GM12878 (cell line): ENCODE data around the gene COMMD1. TPM values are rescaled to one million over a fixed set of nuclear protein-coding genes. Genes with fewer than 3 reads are reported as not detected.
A peak's percentile ranks its signal among the peaks of the same experiment; 100 is the strongest.

Experiments
- ATAC-seq: fragments of 200-7000 bp; cut with Tn5 transposase; 3 replicates; pipeline ENCODE4 v1.9.1; 2020; ENCODE audit warnings: mild to moderate bottlenecking, moderate library complexity
- BruUV-seq: library from RNA; stranded (reverse); fragments of 400-500 nt; replicated peaks from 2 replicates; lab custom pipeline; 2021; lab: Mats Ljungman, UMichigan
- CTCF ChIA-PET: fragments of 300-600 bp; sonication (Branson Sonifier 250); formaldehyde crosslinking; extraction: SDS; loops from one replicate; lab custom pipeline; 2021; ENCODE audit warnings: inconsistent platforms; lab: Yijun Ruan, JAX
- POLR2A ChIA-PET: fragments of 350-600 bp; formaldehyde crosslinking; extraction: SDS; loops from one replicate; lab custom pipeline; 2021; ENCODE audit warnings: inconsistent platforms; lab: Charles Lee
- RAD21 ChIA-PET: fragments of 300-600 bp; sonication (Branson Sonifier 250); formaldehyde crosslinking; loops from one replicate; lab custom pipeline; 2023; ENCODE audit warnings: antibody characterized with exemption; ENCODE audit not compliant: unreplicated experiment; lab: Charles Lee
- SMC1A ChIA-PET: fragments of 300-600 bp; sonication (Branson Sonifier 250); formaldehyde crosslinking; loops from one replicate; lab custom pipeline; 2023; ENCODE audit not compliant: unreplicated experiment, uncharacterized antibody; lab: Charles Lee
- DNase-seq: peaks from one replicate; pipeline ENCODE4 v3.0.0-alpha.2; 2011; ENCODE audit warnings: low read depth, low spot score
- FAIRE-seq: peaks from 3 replicates; lab custom pipeline; 2011; peaks lifted over from hg19 to GRCh38; lab: Jason Lieb, UNC
- H2AFZ ChIP-seq: 2 replicates; pipeline ENCODE4 v1.6.0; 2011; ENCODE audit warnings: low read depth, low read length, control low read depth; ENCODE audit not compliant: control insufficient read depth
- H3K27ac ChIP-seq: 2 replicates; pipeline ENCODE4 v1.5.1; 2011; ENCODE audit warnings: control low read depth; ENCODE audit not compliant: control insufficient read depth, insufficient read depth
- H3K27me3 ChIP-seq, 2 experiments: replicated peaks in 1 of 2; 2 replicates each; pipeline versions ENCODE4 v1.6.0 to v1.6.1; 2011; ENCODE audit warnings: low read length in 1 of 2; ENCODE audit not compliant: control insufficient read depth in 2 of 2, insufficient read depth in 2 of 2
- H3K36me3 ChIP-seq, 2 experiments: 2 replicates each; pipeline ENCODE4 v1.5.1; 2011; ENCODE audit warnings: low read length in 1 of 2; ENCODE audit not compliant: control insufficient read depth in 2 of 2, insufficient read depth in 2 of 2
- H3K4me1 ChIP-seq: 2 replicates; pipeline ENCODE4 v1.6.1; 2011; ENCODE audit warnings: mild to moderate bottlenecking, low read length, moderate library complexity, mixed read lengths; ENCODE audit not compliant: control insufficient read depth, insufficient read depth
- H3K4me2 ChIP-seq: 2 replicates; pipeline ENCODE4 v1.6.0; 2011; ENCODE audit warnings: control low read depth; ENCODE audit not compliant: control insufficient read depth, insufficient read depth
- H3K4me3 ChIP-seq: fragments of 200-600 bp; sonication (generic); 2 replicates; pipeline ENCODE4 v1.5.1; 2016
- H3K79me2 ChIP-seq: 2 replicates; pipeline ENCODE4 v1.6.0; 2011; ENCODE audit warnings: low read length; ENCODE audit not compliant: control insufficient read depth, insufficient read depth
- H3K9ac ChIP-seq: 2 replicates; pipeline ENCODE4 v1.8.0; 2011; ENCODE audit warnings: low read length, control low read depth, mixed read lengths; ENCODE audit not compliant: control insufficient read depth, insufficient read depth
- H3K9me3 ChIP-seq: replicated peaks from 3 replicates; pipeline ENCODE4 v1.5.1; 2011; ENCODE audit warnings: mild to moderate bottlenecking, low read length; ENCODE audit not compliant: control insufficient read depth, insufficient read depth
- H4K20me1 ChIP-seq: 2 replicates; pipeline ENCODE4 v1.6.0; 2011; ENCODE audit not compliant: control insufficient read depth, insufficient read depth
- CHD1 ChIP-seq: IDR thresholded peaks from 2 replicates; pipeline ENCODE4 v1.6.1; 2012; ENCODE audit warnings: low read depth, low read length, improper control_type of control experiment
- CHD2 ChIP-seq: IDR thresholded peaks from 2 replicates; pipeline ENCODE4 v1.6.1; 2011; ENCODE audit warnings: low read depth, low read length, improper control_type of control experiment, borderline replicate concordance
- ETV6 ChIP-seq, 2 experiments: fragments of 450-650 bp in 1 of 2; IDR thresholded peaks in 1 of 2; conservative IDR thresholded peaks in 1 of 2; 2 replicates each; pipeline ENCODE4 v1.6.1; 2014; ENCODE audit warnings: antibody characterized with exemption in 1 of 2, borderline replicate concordance in 1 of 2, low read depth in 1 of 2, mild to moderate bottlenecking in 1 of 2, moderate library complexity in 1 of 2
- POLR2AphosphoS5 ChIP-seq: IDR thresholded peaks from 2 replicates; pipeline ENCODE4 v1.6.1; 2011; ENCODE audit warnings: mild to moderate bottlenecking, low read length, inconsistent platforms
- RAD21 ChIP-seq: IDR thresholded peaks from 2 replicates; pipeline ENCODE4 v1.6.1; 2011; ENCODE audit warnings: mild to moderate bottlenecking, low read depth, low read length, moderate library complexity; ENCODE audit not compliant: insufficient read depth
- SREBF1 ChIP-seq: IDR thresholded peaks from 2 replicates; pipeline ENCODE4 v1.6.1; 2012; ENCODE audit warnings: mild to moderate bottlenecking, low read length
- TCF7 ChIP-seq: IDR thresholded peaks from 2 replicates; pipeline ENCODE4 v1.6.1; 2014; ENCODE audit warnings: antibody characterized with exemption, borderline replicate concordance
- YY1 ChIP-seq: IDR thresholded peaks from 2 replicates; pipeline ENCODE4 v1.6.1; 2011; ENCODE audit warnings: low read depth, mild to moderate bottlenecking, low read length
- ZSCAN29 ChIP-seq: fragments of 450-650 bp; IDR thresholded peaks from 2 replicates; pipeline ENCODE4 v1.6.1; 2017; ENCODE audit warnings: mild to moderate bottlenecking, moderate library complexity
- WGBS: methylation state at CpG from one replicate; pipeline ENCODE4 v1.1.6; 2016; ENCODE audit warnings: low lambda C conversion rate; ENCODE audit not compliant: insufficient replicate concordance, insufficient coverage; ENCODE audit errors: missing lambda C conversion rate; 5-methylcytosine and 5-hydroxymethylcytosine counted together
- in situ Hi-C: fragments of 300-500 bp; cut with MboI; formaldehyde crosslinking; loops from 9 replicates; pipeline ENCODE4 v1.14.3; 2018; ENCODE audit warnings: mixed read lengths
- intact Hi-C: fragments of 100-400 bp; cut with micrococcal nuclease; formaldehyde crosslinking; loops from one replicate; pipeline ENCODE4 v1.14.2; 2022; ENCODE audit not compliant: unreplicated experiment
- polyA plus RNA-seq, 11 experiments: library from polyadenylated mRNA; depleted of rRNA in 4 of 11; unstranded in 6 of 11; stranded (reverse) in 5 of 11; fragments of >200 nt; fragmentation: Nextera tagmentation in 4 of 11; fragmentation: Illumina TruSeq in 1 of 11; extraction: Ambion mirVana in 4 of 11; extraction: Trizol in 1 of 11; gene quantifications; 1 replicate in 1 of 11; 2 replicates in 10 of 11; pipeline versions ENCODE4 v1.2.1 to v1.2.3, GENCODE V29; 2011 to 2016; ENCODE audit warnings: inconsistent platforms in 2 of 11, missing spikeins in 2 of 11, low read depth in 1 of 11
- total RNA-seq, 4 experiments: library from RNA; depleted of rRNA in 3 of 4; stranded (reverse); fragments of >200 nt in 3 of 4; fragmentation: Illumina TruSeq in 1 of 4; extraction: Trizol in 1 of 4; gene quantifications; 2 replicates each; pipeline versions ENCODE4 v1.2.1 to v1.2.3, GENCODE V29; 2013 to 2021
- TF ChIP-seq, protein P1 (sequence below): fragments of 450-650 bp; IDR thresholded peaks from 2 replicates; pipeline ENCODE4 v1.6.1; 2017; ENCODE audit warnings: low read depth, mild to moderate bottlenecking, moderate library complexity
- TF ChIP-seq, protein P2 (sequence below): fragments of 450-650 bp; conservative IDR thresholded peaks from 2 replicates; pipeline ENCODE4 v1.6.1; 2017; ENCODE audit warnings: mild to moderate bottlenecking, moderate library complexity

COMMD1 gene
- total and polyA plus RNA-seq, 10 of the 15 experiments (the other 5 are each of a cell fraction or from before 2014, with no cell fraction given) = 39.7 to 210 (median 53.7) TPM

DNA sequence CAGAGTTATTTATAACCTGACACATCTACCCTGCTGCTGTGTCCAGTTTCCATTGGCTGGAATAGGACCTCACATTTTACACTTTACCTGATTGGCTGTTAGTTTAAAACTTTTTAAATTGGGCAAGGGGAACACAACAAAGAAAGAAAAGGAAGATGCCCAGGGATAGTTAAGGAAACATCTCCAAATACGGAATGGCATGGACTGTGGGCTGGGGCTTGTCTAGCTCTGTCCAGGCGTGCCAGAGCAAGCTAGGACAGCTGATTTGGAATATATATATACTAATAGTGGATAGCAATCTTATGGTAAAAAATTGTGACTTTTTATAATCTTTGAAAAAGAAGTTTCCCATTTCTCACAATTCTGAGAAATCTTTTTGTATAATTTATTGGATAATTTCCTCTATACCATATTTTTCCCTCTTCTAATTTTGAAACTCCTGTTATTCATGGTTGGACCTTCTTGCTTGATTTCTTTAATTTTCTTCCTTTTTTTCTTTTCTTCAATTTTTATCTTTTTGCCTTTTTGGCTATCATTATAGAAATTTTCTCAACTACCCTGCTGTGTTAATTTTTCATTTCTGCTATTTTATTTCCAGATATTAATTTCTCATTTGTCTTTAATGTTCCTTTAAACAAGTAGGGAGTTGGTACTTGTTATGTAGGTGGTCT lies 55.9 kb downstream of the COMMD1 start:
- 90% methylated on average over 2 of the region's 2 CpGs for WGBS
- DNase-seq (no peak), ATAC-seq (no peak), FAIRE-seq (peak; percentile 86)
- ChIA-PET SMC1A (no interaction called here), RAD21 (no interaction called here), CTCF (no interaction called here)
- Histone ChIP-seq H4K20me1 (no peaks in the 10 kb centered on the region), H3K27me3 (no peaks in the 10 kb centered on the region), H3K27ac (no peak overlapping the region), H3K79me2 (no peaks in the 10 kb centered on the region; the same call in 1 of the 2 replicates)
- intact Hi-C loops = no loop called here
- TF ChIP-seq CHD1 (no peak), CHD2 (no peak), ZSCAN29 (no peak), SREBF1 (no peak)
- TF ChIP-seq, all 136 proteins: peak for 0
- peaks cover 2% of the 10 kb centered on the region; the same call in 1 of the 3 replicates for H3K9me3 ChIP-seq
- no TSS peak for BruUV-seq
- no peaks in the 10 kb centered on the region for H3K4me1 ChIP-seq
- in situ Hi-C loops = no loop called here
- POLR2A ChIA-PET = no interaction called here
- H3K4me2 ChIP-seq = no peak overlapping the region
- no peak overlapping the region for H3K4me3 ChIP-seq
- H2AFZ ChIP-seq = no peak overlapping the region
- no peak overlapping the region for H3K9ac ChIP-seq
- H3K36me3 ChIP-seq = no peaks in the 10 kb centered on the region; a peak in 2 of 4 replicates

DNA sequence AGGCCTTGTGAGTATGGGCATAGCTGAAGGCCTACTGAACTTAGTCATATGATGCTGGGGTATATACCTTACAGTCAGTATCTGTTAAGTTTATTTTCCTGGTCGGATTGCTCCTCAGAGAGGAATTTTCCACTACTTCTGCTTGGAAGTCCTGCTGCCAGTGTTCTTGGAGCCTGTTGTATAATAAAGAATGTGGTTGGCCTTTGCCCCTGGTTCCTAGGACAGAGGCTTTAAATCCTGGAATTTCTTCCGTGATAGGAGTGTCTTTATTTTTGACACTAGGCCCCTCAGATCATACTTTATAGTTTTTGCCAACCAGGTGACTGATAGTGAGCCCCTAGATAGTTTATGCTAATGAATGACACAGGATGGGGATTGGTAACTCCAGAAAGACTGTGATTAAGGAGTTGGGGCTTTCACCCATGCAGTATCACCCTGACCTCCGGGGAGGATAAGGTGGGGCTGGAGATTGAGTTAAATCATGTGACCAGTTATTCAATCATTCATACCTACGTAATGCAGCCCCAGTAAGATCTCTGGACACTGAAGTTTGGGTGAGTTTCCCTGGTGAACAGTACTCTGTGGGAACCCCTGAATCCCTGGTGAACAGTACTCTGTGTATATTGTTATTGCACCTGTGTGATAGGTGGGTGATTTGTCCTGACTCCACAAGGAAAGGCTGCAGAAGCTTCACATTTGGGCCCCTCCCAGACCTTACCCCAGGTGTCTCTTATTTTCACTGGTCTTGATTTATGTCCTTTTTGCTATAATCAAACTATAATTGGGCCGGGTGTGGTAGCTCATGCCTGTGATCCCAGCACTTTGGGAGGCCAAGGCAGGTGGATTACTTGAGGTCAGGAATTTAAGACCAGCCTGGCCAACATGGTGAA lies 56.9 kb downstream of the COMMD1 start:
- RAD21 ChIA-PET = no interaction called here
- Histone ChIP-seq H3K9ac (no peak overlapping the region), H3K27ac (no peak overlapping the region), H3K4me1 (no peaks in the 10 kb centered on the region), H3K27me3 (no peaks in the 10 kb centered on the region), H2AFZ (no peak overlapping the region), H3K4me2 (no peak overlapping the region), H3K36me3 (no peaks in the 10 kb centered on the region; a peak in 2 of 4 replicates), H3K9me3 (peaks cover 2% of the 10 kb centered on the region; the same call in 1 of the 3 replicates), H3K4me3 (no peak overlapping the region), H4K20me1 (no peaks in the 10 kb centered on the region), H3K79me2 (no peaks in the 10 kb centered on the region; the same call in 1 of the 2 replicates)
- FAIRE-seq = no peak
- SMC1A ChIA-PET = no interaction called here
- 84% methylated on average over 5 of the region's 5 CpGs for WGBS
- CTCF ChIA-PET = no interaction called here
- no peak for DNase-seq
- no TSS peak for BruUV-seq
- in situ Hi-C loops (no loop called here), intact Hi-C loops (no loop called here)
- no peak for ATAC-seq
- POLR2A ChIA-PET = no interaction called here
- TF ChIP-seq ETV6 (conservative IDR thresholded peaks at IDR 0.05 in 1 of 2, IDR thresholded peaks at IDR 0.05 in 1 of 2; ENCODE audit: borderline replicate concordance in 1 of 2, low read depth in 1 of 2) = no peak
- TF ChIP-seq POLR2AphosphoS5 = no peak
- TF ChIP-seq, protein P1, sequence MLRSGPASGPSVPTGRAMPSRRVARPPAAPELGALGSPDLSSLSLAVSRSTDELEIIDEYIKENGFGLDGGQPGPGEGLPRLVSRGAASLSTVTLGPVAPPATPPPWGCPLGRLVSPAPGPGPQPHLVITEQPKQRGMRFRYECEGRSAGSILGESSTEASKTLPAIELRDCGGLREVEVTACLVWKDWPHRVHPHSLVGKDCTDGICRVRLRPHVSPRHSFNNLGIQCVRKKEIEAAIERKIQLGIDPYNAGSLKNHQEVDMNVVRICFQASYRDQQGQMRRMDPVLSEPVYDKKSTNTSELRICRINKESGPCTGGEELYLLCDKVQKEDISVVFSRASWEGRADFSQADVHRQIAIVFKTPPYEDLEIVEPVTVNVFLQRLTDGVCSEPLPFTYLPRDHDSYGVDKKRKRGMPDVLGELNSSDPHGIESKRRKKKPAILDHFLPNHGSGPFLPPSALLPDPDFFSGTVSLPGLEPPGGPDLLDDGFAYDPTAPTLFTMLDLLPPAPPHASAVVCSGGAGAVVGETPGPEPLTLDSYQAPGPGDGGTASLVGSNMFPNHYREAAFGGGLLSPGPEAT = no peak
- TF ChIP-seq TCF7 = no peak
- TF ChIP-seq, protein P2, sequence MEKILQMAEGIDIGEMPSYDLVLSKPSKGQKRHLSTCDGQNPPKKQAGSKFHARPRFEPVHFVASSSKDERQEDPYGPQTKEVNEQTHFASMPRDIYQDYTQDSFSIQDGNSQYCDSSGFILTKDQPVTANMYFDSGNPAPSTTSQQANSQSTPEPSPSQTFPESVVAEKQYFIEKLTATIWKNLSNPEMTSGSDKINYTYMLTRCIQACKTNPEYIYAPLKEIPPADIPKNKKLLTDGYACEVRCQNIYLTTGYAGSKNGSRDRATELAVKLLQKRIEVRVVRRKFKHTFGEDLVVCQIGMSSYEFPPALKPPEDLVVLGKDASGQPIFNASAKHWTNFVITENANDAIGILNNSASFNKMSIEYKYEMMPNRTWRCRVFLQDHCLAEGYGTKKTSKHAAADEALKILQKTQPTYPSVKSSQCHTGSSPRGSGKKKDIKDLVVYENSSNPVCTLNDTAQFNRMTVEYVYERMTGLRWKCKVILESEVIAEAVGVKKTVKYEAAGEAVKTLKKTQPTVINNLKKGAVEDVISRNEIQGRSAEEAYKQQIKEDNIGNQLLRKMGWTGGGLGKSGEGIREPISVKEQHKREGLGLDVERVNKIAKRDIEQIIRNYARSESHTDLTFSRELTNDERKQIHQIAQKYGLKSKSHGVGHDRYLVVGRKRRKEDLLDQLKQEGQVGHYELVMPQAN = no peak
- no peak for TF ChIP-seq YY1
- TF ChIP-seq RAD21 = no peak
